GM12878 (cell line): ENCODE data around the gene PHF21B. TPM values are rescaled to one million over a fixed set of nuclear protein-coding genes. Genes with fewer than 3 reads are reported as not detected.

ENCODE experiments used
- ATAC-seq: fragments of 200-7000 bp; cut with Tn5 transposase; 3 replicates; pipeline ENCODE4 v1.9.1; 2020; ENCODE audit warnings: mild to moderate bottlenecking, moderate library complexity
- BruUV-seq: library from RNA; stranded (reverse); fragments of 400-500 nt; replicated peaks from 2 replicates; lab custom pipeline; 2021; lab: Mats Ljungman, UMichigan
- CTCF ChIA-PET: fragments of 300-600 bp; sonication (Branson Sonifier 250); formaldehyde crosslinking; extraction: SDS; loops from one replicate; lab custom pipeline; 2021; ENCODE audit warnings: inconsistent platforms; lab: Yijun Ruan, JAX
- POLR2A ChIA-PET: fragments of 350-600 bp; formaldehyde crosslinking; extraction: SDS; loops from one replicate; lab custom pipeline; 2021; ENCODE audit warnings: inconsistent platforms; lab: Charles Lee
- RAD21 ChIA-PET: fragments of 300-600 bp; sonication (Branson Sonifier 250); formaldehyde crosslinking; loops from one replicate; lab custom pipeline; 2023; ENCODE audit warnings: antibody characterized with exemption; ENCODE audit not compliant: unreplicated experiment; lab: Charles Lee
- SMC1A ChIA-PET: fragments of 300-600 bp; sonication (Branson Sonifier 250); formaldehyde crosslinking; loops from one replicate; lab custom pipeline; 2023; ENCODE audit not compliant: unreplicated experiment, uncharacterized antibody; lab: Charles Lee
- DNase-seq: peaks from one replicate; pipeline ENCODE4 v3.0.0-alpha.2; 2011; ENCODE audit warnings: low read depth, low spot score
- FAIRE-seq: peaks from 3 replicates; lab custom pipeline; 2011; peaks lifted over from hg19 to GRCh38; lab: Jason Lieb, UNC
- H2AFZ ChIP-seq: 2 replicates; pipeline ENCODE4 v1.6.0; 2011; ENCODE audit warnings: low read depth, low read length, control low read depth; ENCODE audit not compliant: control insufficient read depth
- H3K27ac ChIP-seq: 2 replicates; pipeline ENCODE4 v1.5.1; 2011; ENCODE audit warnings: control low read depth; ENCODE audit not compliant: control insufficient read depth, insufficient read depth
- H3K27me3 ChIP-seq, 2 experiments: replicated peaks in 1 of 2; 2 replicates each; pipeline versions ENCODE4 v1.6.0 to v1.6.1; 2011; ENCODE audit warnings: low read length in 1 of 2; ENCODE audit not compliant: control insufficient read depth in 2 of 2, insufficient read depth in 2 of 2
- H3K36me3 ChIP-seq, 2 experiments: 2 replicates each; pipeline ENCODE4 v1.5.1; 2011; ENCODE audit warnings: low read length in 1 of 2; ENCODE audit not compliant: control insufficient read depth in 2 of 2, insufficient read depth in 2 of 2
- H3K4me1 ChIP-seq: 2 replicates; pipeline ENCODE4 v1.6.1; 2011; ENCODE audit warnings: mild to moderate bottlenecking, low read length, moderate library complexity, mixed read lengths; ENCODE audit not compliant: control insufficient read depth, insufficient read depth
- H3K4me2 ChIP-seq: 2 replicates; pipeline ENCODE4 v1.6.0; 2011; ENCODE audit warnings: control low read depth; ENCODE audit not compliant: control insufficient read depth, insufficient read depth
- H3K4me3 ChIP-seq: fragments of 200-600 bp; sonication (generic); 2 replicates; pipeline ENCODE4 v1.5.1; 2016
- H3K79me2 ChIP-seq: 2 replicates; pipeline ENCODE4 v1.6.0; 2011; ENCODE audit warnings: low read length; ENCODE audit not compliant: control insufficient read depth, insufficient read depth
- H3K9ac ChIP-seq: 2 replicates; pipeline ENCODE4 v1.8.0; 2011; ENCODE audit warnings: low read length, control low read depth, mixed read lengths; ENCODE audit not compliant: control insufficient read depth, insufficient read depth
- H3K9me3 ChIP-seq: replicated peaks from 3 replicates; pipeline ENCODE4 v1.5.1; 2011; ENCODE audit warnings: mild to moderate bottlenecking, low read length; ENCODE audit not compliant: control insufficient read depth, insufficient read depth
- H4K20me1 ChIP-seq: 2 replicates; pipeline ENCODE4 v1.6.0; 2011; ENCODE audit not compliant: control insufficient read depth, insufficient read depth
- ATF3 ChIP-seq: IDR thresholded peaks from 2 replicates; pipeline ENCODE4 v1.6.1; 2011; ENCODE audit warnings: low read depth, mild to moderate bottlenecking, low read length, moderate library complexity, borderline replicate concordance; ENCODE audit errors: extremely low read depth
- CUX1 ChIP-seq: IDR thresholded peaks from 2 replicates; pipeline ENCODE4 v1.6.1; 2012; ENCODE audit warnings: improper control_type of control experiment, low read depth, low read length; ENCODE audit not compliant: insufficient replicate concordance
- ELK1 ChIP-seq: IDR thresholded peaks from 2 replicates; pipeline ENCODE4 v1.6.1; 2012; ENCODE audit warnings: low read depth, low read length, improper control_type of control experiment
- IKZF1 ChIP-seq: fragments of 450-650 bp; conservative IDR thresholded peaks from 2 replicates; pipeline ENCODE4 v1.6.1; 2017; ENCODE audit warnings: antibody characterized with exemption, mild to moderate bottlenecking
- IRF4 ChIP-seq: IDR thresholded peaks from 2 replicates; pipeline ENCODE4 v1.6.1; 2011; ENCODE audit warnings: low read depth, low read length
- NR2F1 ChIP-seq: fragments of 450-650 bp; conservative IDR thresholded peaks from 2 replicates; pipeline ENCODE4 v1.6.1; 2017; ENCODE audit warnings: mild to moderate bottlenecking
- POLR2A ChIP-seq: IDR thresholded peaks from 2 replicates; pipeline ENCODE4 v1.6.1; 2011; ENCODE audit warnings: low read depth, mild to moderate bottlenecking, low read length
- POLR2AphosphoS2 ChIP-seq: IDR thresholded peaks from 2 replicates; pipeline ENCODE4 v1.6.1; 2011; ENCODE audit warnings: low read depth, mild to moderate bottlenecking, low read length, improper control_type of control experiment, moderate library complexity
- RAD51 ChIP-seq: fragments of 450-650 bp; IDR thresholded peaks from 2 replicates; pipeline ENCODE4 v1.6.1; 2016; ENCODE audit warnings: moderate library complexity, mild to moderate bottlenecking, inconsistent platforms
- REST ChIP-seq: IDR thresholded peaks from 2 replicates; pipeline ENCODE4 v1.6.1; 2012; ENCODE audit warnings: mild to moderate bottlenecking, low read depth, low read length
- RUNX3 ChIP-seq: IDR thresholded peaks from 2 replicates; pipeline ENCODE4 v1.6.1; 2012; ENCODE audit warnings: low read length, inconsistent platforms
- SRF ChIP-seq, 2 experiments: IDR thresholded peaks; 2 replicates each; pipeline ENCODE4 v1.6.1; 2011; ENCODE audit warnings: low read depth in 2 of 2, low read length in 2 of 2, mild to moderate bottlenecking in 1 of 2, moderate library complexity in 1 of 2
- TARDBP ChIP-seq: IDR thresholded peaks from 2 replicates; pipeline ENCODE4 v1.6.1; 2016; ENCODE audit warnings: borderline replicate concordance
- YY1 ChIP-seq: IDR thresholded peaks from 2 replicates; pipeline ENCODE4 v1.6.1; 2011; ENCODE audit warnings: low read depth, mild to moderate bottlenecking, low read length
- ZNF384 ChIP-seq: IDR thresholded peaks from 2 replicates; pipeline ENCODE4 v1.6.1; 2012; ENCODE audit warnings: low read depth, mild to moderate bottlenecking, low read length, improper control_type of control experiment, borderline replicate concordance
- WGBS: methylation state at CpG from one replicate; pipeline ENCODE4 v1.1.6; 2016; ENCODE audit warnings: low lambda C conversion rate; ENCODE audit not compliant: insufficient replicate concordance, insufficient coverage; ENCODE audit errors: missing lambda C conversion rate; 5-methylcytosine and 5-hydroxymethylcytosine counted together
- in situ Hi-C: fragments of 300-500 bp; cut with MboI; formaldehyde crosslinking; loops from 9 replicates; pipeline ENCODE4 v1.14.3; 2018; ENCODE audit warnings: mixed read lengths
- intact Hi-C: fragments of 100-400 bp; cut with micrococcal nuclease; formaldehyde crosslinking; loops from one replicate; pipeline ENCODE4 v1.14.2; 2022; ENCODE audit not compliant: unreplicated experiment
- polyA plus RNA-seq, 11 experiments: library from polyadenylated mRNA; depleted of rRNA in 4 of 11; unstranded in 6 of 11; stranded (reverse) in 5 of 11; fragments of >200 nt; fragmentation: Nextera tagmentation in 4 of 11; fragmentation: Illumina TruSeq in 1 of 11; extraction: Ambion mirVana in 4 of 11; extraction: Trizol in 1 of 11; gene quantifications; 1 replicate in 1 of 11; 2 replicates in 10 of 11; pipeline versions ENCODE4 v1.2.1 to v1.2.3, GENCODE V29; 2011 to 2016; ENCODE audit warnings: inconsistent platforms in 2 of 11, missing spikeins in 2 of 11, low read depth in 1 of 11
- total RNA-seq, 4 experiments: library from RNA; depleted of rRNA in 3 of 4; stranded (reverse); fragments of >200 nt in 3 of 4; fragmentation: Illumina TruSeq in 1 of 4; extraction: Trizol in 1 of 4; gene quantifications; 2 replicates each; pipeline versions ENCODE4 v1.2.1 to v1.2.3, GENCODE V29; 2013 to 2021

The PHF21B gene
- total and polyA plus RNA-seq, 10 of the 15 experiments (the other 5 are each of a cell fraction or from before 2014, with no cell fraction given): 0.03 to 0.35 TPM; not detected in 8

GRCh38 chr22:44879301-44879680 lies 130.5 kb downstream of the PHF21B start:
- no peak for DNase-seq
- no peaks in the 10 kb centered on the region for H3K36me3 ChIP-seq
- ChIA-PET POLR2A (interaction anchor here (0.6 kb wide), 1 partner anchor 294 kb away, joined by 4 read pairs; no protein-coding TSS in a partner anchor), RAD21 (no interaction called here), SMC1A (no interaction called here), CTCF (no interaction called here)
- H3K9ac ChIP-seq: no peak overlapping the region
- in situ Hi-C loops: loop anchor here (25.0 kb wide), 1 partner anchor 517 kb away; no protein-coding TSS in a partner anchor
- BruUV-seq: no TSS peak
- no peak for FAIRE-seq
- no peaks in the 10 kb centered on the region for H3K79me2 ChIP-seq
- no peak for ATAC-seq
- H2AFZ ChIP-seq: no peak overlapping the region
- no peaks in the 10 kb centered on the region for H4K20me1 ChIP-seq
- intact Hi-C loops: no loop called here
- H3K4me2 ChIP-seq: no peak overlapping the region
- TF ChIP-seq ELK1: no peak
- TF ChIP-seq ATF3: no peak
- no peak for TF ChIP-seq REST
- no peak for TF ChIP-seq POLR2A
- no peak for TF ChIP-seq YY1
- no peak for TF ChIP-seq IRF4
- no peak for TF ChIP-seq POLR2AphosphoS2
- no peak for TF ChIP-seq RUNX3
- TF ChIP-seq CUX1: no peak
- no peak for TF ChIP-seq SRF (IDR thresholded peaks at IDR 0.05; ENCODE audit: low read depth in 2 of 2, low read length in 2 of 2)
- TF ChIP-seq ZNF384: no peak
- TF ChIP-seq IKZF1: no peak
- TF ChIP-seq NR2F1: no peak
- TF ChIP-seq TARDBP: no peak
- TF ChIP-seq RAD51: no peak
- H3K9me3 ChIP-seq: no peaks in the 10 kb centered on the region; the same call in 2 of the 3 replicates
- H3K27ac ChIP-seq: no peak overlapping the region
- no peaks in the 10 kb centered on the region; a peak in 1 of 4 replicates for H3K27me3 ChIP-seq
- H3K4me1 ChIP-seq: no peaks in the 10 kb centered on the region
- whole genome bisulfite sequencing: 48% methylated on average over 12 of the region's 12 CpGs
- no peak overlapping the region for H3K4me3 ChIP-seq
